ENCODE data around the gene ANKS1A. TPM values are rescaled to one million over a fixed set of nuclear protein-coding genes. Genes with fewer than 3 reads are reported as not detected.

ANKS1A gene
- total RNA-seq, 1 donor from 2014 or later, result 20.9 TPM

DNA sequence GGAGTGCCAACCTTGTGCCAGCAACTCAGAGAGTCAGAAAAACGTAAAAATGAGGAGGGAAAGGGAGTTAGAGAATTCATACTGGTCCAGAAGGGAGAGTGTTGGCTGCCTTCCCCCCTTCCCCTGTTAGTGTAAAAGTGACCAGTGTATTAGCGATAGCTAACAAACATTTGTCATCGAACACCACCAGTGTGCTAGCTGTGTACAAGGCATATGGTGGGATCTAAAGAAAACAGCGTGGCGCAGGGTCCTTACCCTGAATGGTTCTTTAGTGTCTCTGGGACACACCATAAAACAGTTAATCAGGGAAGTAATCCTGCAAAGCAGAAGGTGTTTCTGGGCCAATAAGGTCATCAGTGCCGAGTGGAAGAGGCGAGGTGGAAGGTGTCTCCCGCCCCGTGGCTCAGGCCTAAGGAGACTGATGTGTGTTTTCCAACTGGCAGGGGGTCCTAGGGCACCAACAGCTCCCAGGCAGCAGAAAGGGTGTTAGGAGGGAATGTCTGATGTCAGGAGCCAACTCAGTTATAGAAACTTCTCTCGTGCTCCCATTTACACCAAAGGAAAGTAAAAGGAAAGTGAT is 160.2 kb downstream of the ANKS1A start:
- no peak for DNase-seq (ENCODE audit: low spot score in 2 of 2)
- peak overlapping the region; percentile 87 to 89 for H3K27ac ChIP-seq
- no peaks in the 10 kb centered on the region for H3K9me3 ChIP-seq
- TF ChIP-seq, protein P1, sequence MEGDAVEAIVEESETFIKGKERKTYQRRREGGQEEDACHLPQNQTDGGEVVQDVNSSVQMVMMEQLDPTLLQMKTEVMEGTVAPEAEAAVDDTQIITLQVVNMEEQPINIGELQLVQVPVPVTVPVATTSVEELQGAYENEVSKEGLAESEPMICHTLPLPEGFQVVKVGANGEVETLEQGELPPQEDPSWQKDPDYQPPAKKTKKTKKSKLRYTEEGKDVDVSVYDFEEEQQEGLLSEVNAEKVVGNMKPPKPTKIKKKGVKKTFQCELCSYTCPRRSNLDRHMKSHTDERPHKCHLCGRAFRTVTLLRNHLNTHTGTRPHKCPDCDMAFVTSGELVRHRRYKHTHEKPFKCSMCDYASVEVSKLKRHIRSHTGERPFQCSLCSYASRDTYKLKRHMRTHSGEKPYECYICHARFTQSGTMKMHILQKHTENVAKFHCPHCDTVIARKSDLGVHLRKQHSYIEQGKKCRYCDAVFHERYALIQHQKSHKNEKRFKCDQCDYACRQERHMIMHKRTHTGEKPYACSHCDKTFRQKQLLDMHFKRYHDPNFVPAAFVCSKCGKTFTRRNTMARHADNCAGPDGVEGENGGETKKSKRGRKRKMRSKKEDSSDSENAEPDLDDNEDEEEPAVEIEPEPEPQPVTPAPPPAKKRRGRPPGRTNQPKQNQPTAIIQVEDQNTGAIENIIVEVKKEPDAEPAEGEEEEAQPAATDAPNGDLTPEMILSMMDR (IDR thresholded peaks at IDR 0.05), result no peak
- peak overlapping the region; percentile 23 to 31 for H3K4me3 ChIP-seq
- H3K4me1 ChIP-seq, result peaks cover 59 to 93% of the 10 kb centered on the region in 2 donors
- intact Hi-C loops (cut with DNase I), result loop anchor here (2.0 kb wide), 1 partner anchor 14 kb away; no protein-coding TSS in a partner anchor
- H3K27me3 ChIP-seq, result no peaks in the 10 kb centered on the region
- H3K36me3 ChIP-seq, result no peaks in the 10 kb centered on the region

DNA sequence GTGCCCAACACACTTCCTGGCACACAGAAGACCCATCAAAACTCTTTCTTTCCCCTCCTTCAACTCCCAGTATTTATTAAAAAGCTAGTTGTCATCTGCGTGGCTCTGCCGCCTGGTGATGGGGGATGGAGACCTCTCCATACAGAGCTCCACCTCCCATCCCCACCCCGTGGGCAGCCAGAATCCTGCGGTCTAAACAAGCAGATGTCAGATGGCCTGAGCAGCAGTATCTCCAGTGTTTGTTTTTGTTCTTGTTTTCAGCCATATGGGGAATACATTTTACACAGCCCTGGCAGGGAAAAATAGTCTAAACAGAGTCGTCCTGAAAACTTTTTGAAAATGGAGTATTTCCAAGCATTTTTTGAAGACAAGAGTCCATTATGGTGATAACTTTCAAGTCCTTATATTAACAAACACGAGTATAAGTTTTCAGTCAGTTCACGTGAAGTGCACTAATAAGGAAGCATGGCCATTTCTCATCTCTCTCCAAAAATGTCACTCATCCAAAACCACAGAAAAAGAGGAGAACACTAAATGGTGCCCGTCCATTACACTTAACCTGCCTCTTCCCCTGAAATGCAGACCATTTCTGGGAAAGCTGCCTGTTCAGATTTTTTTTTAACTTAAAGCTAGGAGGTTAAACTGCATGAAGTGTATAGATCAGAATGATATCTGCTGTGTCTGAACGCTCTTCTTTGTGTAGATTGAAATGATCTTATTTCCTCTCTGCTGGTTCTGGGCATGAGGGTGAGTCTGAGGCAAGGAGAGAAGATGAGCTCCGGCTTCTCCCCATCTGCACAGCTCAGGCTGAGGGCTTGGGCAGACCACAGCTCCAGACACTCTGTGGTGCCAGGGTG is 161.1 kb downstream of the ANKS1A start:
- DNase-seq (ENCODE audit: low spot score in 2 of 2), result no peak
- peak overlapping the region in 1 of 2 donors; percentile 31 for H3K4me3 ChIP-seq

DNA sequence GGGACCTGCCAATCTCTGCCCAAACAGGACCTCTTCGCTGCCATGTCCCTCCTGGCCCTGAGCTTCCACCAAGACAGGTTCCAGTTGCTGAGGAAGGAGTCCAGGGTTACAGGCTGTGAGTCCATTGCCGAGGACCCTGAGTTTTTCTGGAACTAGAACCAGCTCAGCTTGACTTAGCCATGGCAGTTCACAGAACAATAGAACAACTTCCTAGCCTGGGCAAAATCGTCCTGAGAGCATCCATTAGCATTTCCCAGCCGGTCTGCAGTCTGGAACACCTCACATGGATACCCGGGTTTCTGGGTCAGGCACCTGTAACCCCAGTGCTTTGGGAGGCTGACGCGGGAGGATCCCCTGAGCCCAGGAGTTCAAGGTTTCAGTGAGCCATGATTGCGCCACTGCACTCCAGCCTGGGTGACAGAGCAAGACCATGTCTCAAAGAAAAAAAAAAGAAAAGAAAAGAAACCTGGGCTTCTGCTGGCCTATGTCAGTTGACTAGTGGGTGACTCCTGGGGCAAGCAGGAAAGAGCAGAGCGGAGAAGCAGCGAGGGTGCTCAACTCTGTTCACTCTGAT is 161.8 kb downstream of the ANKS1A start:
- Histone ChIP-seq H3K27ac (peak overlapping the region; percentile 87 to 89), H3K27me3 (no peaks in the 10 kb centered on the region), H3K4me3 (no peak overlapping the region), H3K4me1 (peaks cover 56 to 82% of the 10 kb centered on the region in 2 donors), H3K36me3 (no peaks in the 10 kb centered on the region), H3K9me3 (no peaks in the 10 kb centered on the region)
- TF ChIP-seq, protein P1 (IDR thresholded peaks at IDR 0.05), result no peak
- intact Hi-C loops (cut with DNase I), result no loop called here
- no peak for DNase-seq (ENCODE audit: low spot score in 2 of 2)

More for the DNA sequence above, 161.1 kb downstream of the ANKS1A start:
- Histone ChIP-seq H3K27ac (peak overlapping the region; percentile 87 to 89), H3K9me3 (no peaks in the 10 kb centered on the region), H3K27me3 (no peaks in the 10 kb centered on the region), H3K36me3 (no peaks in the 10 kb centered on the region), H3K4me1 (peaks cover 59 to 88% of the 10 kb centered on the region in 2 donors)
- intact Hi-C loops (cut with DNase I), result loop anchor here (2.0 kb wide), 1 partner anchor 15 kb away; no protein-coding TSS in a partner anchor
- TF ChIP-seq, protein P1 (IDR thresholded peaks at IDR 0.05), result no peak

DNA sequence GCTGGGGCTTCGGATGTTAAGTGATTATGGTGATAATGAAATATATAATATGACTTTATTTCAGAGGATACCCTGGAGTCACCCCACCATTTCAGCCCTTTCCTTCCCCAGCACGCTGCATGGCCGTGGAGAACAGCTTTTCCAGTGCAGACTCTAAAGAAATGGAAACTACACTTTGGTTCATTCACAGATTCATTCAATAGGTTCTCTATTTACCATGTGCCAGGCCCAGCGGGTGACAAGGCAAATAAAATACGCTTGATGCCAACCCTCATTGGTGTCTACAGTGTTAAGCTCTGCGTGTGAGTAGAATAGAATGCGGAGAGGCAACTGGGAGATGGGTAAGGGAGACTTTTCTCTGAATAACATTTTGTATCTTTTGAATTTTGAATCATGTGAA is 162.3 kb downstream of the ANKS1A start:
- Histone ChIP-seq H3K27me3 (no peaks in the 10 kb centered on the region), H3K27ac (peak overlapping the region; percentile 87 to 89), H3K4me1 (peaks cover 52 to 77% of the 10 kb centered on the region in 2 donors), H3K4me3 (no peak overlapping the region), H3K36me3 (no peaks in the 10 kb centered on the region), H3K9me3 (no peaks in the 10 kb centered on the region)
- intact Hi-C loops (cut with DNase I), result no loop called here
- TF ChIP-seq, protein P1 (IDR thresholded peaks at IDR 0.05), result no peak
- DNase-seq (ENCODE audit: low spot score in 2 of 2), result no peak

DNA sequence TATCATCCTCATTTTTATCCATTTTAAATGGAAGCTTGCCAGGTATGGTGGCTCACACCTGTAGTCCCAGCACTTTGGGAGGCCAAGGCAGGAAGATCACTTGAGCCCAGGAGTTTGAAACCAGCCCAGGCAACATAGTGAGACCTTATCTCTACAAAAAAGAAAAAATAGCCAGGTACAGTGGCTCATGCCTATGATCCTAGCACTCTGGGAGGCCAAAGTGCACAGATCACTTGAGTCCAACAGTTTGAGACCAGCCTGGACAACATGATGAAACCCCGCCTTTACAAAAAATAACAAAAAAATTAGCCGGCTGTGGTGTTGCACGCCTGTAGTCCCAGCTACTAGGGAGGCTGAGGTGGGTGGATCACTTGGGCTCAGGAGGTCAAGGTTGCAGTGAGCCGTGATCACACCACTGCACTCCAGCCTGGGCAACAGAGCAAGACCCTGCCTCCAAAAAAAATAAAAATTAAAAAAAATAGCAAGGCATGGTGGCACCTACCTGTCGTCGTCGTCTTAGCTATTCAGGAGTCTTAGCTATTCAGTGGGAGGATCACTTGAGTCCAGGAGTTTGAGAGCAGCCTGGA is 163.0 kb downstream of the ANKS1A start:
- Histone ChIP-seq H3K27ac (peak overlapping the region; percentile 87 to 89), H3K4me1 (peaks cover 46 to 70% of the 10 kb centered on the region in 2 donors), H3K4me3 (no peak overlapping the region), H3K27me3 (no peaks in the 10 kb centered on the region), H3K9me3 (no peaks in the 10 kb centered on the region), H3K36me3 (no peaks in the 10 kb centered on the region)
- DNase-seq (ENCODE audit: low spot score in 2 of 2), result no peak
- TF ChIP-seq, protein P1 (IDR thresholded peaks at IDR 0.05), result no peak
- intact Hi-C loops (cut with DNase I), result no loop called here

All from ascending aorta (tissue), 2 donors.